Globus pallidus (tissue), 1 donor: ENCODE data around the gene NAT10.

ENCODE experiments used
- DNase-seq: peaks from one replicate; pipeline ENCODE4 v3.0.0-alpha.2; 2015; ENCODE audit warnings: low spot score

The NAT10 gene

DNA sequence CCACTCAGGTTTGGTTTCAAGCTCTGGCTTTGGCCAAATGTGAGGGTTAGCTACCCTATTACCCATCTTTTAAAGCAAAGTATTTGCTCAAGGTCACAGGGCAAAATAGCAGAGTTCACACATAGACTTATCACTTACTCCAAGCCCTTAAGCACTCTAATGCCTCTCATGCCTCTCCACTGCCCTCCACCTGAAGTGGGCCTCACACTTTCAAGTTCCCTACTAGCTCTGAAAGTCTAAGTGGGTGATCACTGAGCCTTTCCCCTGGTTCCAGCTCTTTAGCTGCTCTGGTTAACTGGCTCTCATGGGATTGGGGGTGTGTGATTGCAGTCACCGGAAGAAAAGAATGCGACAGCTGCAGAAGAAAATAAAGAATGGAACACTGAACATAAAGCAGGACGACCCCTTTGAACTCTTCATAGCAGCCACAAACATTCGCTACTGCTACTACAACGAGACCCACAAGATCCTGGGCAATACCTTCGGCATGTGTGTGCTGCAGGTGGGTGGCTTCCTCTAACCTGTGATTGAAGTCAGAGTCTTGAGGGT lies 6.4 kb downstream of the NAT10 start:
- DNase-seq: no peak

DNA sequence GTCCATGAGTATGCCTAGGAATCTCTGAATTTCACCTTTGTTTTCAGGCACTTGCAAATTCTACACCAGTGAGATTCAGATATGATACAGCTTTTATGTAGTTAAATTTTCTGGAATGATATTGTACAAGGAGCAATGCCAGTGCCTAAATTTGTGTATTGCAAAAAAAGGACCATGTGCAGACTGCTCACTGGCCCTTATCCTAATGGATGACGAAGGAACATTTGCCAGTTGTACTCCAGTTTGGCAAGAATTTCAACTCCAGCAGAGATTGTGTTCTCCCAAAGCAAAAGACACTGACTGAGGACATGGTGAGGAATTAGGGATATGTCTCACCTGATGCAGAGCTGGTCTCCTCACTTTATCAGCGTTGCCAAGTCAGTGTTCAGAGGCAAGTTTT lies 8.6 kb downstream of the NAT10 start:
- no peak for DNase-seq

DNA sequence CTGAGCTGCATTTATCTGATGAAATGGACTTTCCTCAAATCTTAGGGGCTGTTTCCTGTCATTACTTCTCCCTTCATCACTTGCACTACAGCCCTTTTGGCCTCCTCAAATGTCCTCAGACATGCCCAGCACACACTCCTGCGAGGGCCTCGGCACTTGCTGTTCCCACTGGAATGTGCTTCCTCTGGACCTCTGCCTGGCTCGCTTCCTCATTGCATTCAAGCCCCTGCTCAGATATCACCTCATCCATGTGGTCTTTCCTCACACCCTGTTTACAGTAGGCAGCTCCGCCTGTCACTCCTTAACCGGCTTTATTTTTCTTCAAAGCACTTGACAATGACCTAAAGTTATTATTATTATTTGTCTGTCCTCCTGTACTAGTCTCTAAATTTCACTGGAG lies 9.0 kb downstream of the NAT10 start:
- DNase-seq: no peak

DNA sequence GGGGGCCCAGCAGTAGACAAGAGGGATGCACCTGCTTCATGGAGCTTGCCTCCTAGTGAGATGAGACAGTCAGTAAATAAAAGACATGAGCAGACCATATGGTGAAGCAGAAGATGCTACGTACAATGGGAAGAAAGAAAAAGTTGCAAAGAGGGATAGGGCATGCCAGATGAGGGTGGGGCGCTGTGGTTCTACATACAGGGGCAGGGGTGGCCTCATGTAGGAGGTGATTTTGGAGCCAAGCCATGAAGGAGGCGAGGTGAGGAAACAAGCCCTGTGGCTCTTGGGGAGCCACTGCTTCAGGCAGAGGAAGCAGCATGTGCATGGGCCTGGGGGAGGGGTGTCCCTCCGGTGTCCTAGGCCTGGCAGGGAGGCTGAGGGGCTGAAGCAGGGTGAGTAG lies 15.2 kb downstream of the NAT10 start:
- DNase-seq: no peak

DNA sequence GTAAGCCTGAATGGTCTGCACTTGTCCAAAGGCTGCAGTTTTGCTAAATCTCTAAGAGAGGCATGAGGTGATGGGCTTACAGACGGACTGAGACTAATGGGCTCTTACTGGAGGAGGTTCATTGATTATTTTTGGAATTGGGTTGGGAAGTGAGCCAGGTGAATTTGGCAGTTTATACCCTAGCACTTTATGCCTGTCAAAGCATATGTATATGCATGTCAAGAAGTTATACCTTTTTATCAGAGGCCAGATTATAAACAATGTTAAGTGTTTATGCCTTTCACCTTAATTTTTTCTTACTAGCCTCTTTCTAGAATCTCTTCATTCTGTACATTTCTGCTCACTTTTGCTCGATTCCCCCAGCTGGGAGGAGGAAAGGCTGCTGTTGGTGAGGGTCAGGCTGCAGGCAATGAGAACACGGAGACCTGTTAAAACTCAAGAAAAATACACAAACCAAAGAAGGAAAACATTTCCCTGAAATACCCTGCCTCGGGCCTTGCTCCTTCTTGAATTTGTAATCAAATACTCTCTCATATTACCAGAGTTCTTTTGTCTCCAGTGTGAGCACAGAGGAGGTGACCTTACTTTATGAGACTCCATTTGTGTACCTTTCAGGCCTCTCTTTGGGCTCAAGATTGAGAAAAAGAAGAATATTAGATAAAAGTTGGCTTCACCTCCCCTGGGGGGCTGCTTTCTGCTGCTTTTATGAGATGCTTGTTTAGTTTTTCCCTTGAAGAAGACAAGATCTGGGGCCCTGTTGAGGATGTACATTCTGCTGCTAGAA lies 19.6 kb downstream of the NAT10 start:
- no peak for DNase-seq

DNA sequence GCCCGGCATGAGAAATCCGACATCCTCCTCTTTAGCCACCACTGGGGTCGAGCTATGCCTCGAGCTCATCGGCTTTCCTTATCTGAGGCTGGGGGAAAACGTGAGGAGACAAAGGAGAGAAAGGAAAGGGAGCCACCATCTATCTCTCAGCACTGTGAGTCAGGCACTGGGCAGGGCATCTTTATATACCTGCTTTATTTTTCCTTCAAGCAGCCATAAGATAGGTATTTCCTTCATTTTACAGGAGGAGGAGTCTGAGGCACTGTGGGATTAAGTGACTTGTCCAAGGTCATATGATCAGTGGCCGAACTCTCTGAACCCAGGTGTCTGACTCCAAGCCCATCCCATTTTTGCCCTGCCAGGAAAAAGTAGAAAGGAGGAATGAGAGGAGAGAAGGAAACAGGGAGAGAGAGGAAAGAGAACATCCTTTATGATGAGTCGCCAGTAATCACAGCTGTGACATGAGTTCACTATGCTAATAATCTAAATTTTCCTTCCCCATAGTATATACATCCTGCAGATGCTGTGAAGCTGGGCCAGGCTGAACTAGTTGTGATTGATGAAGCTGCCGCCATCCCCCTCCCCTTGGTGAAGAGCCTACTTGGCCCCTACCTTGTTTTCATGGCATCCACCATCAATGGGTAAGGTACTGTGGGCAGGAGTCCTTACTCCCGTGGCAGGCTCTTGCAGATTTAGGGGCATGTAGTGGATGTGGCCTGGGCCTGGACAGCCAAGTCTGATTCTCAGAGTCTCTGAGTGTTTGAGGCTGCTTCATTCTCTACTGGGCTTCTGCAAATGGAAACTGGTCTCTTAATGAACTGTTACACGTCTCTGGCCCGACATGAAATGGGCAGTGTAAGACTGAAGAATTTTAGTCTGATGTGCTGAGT lies 21.8 kb downstream of the NAT10 start:
- no peak for DNase-seq

DNA sequence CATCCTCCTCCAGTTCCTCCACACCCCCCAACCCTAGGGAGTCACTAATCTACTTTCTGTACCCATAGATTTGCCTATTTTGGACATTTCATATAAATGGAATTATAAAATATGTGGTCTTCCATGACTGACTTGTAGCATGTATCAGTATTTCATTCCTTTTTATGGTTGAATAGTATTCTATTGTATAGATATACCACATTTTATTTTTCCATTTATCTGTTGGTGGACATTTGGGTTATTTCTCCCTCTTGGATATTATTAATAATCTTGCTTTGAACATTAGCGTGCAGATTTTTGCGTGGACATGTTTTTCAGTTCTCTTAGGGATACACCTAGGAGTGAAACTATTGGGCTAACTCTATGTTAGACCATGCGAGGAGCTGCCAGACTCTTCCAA lies 23.4 kb downstream of the NAT10 start:
- DNase-seq: no peak

DNA sequence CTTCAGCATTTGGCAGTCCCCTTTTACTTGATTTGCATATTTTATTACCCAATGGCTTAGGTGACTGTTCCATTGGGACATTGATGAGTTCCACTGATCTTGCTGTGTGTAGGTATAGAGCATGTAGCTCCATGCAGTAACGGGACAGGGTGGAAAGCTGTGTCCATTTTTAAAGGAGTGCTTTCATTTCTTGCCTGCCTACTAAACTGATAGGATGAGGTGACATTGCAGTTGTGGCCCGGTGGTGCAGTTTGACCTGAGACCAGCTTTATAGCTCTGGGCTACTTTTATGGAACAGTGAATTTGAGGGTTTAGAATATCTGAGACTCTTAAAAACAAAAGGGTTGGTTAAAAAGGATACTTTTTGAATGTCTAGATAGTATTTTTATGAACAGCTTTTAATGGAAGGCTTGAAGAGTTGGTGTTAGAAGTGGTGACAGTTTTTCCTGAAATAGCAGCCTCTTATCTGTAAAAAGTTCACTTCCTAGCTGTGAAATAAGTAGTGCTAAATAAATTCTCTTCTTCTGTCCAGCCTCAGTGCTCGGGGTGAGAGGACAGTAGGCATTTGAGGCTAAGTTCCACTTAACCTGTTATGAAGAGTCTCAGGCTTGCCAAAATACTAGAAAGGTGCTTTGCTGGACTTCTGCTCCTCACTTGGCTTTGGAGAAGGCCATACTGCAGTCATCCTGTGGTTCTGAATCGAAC lies 27.0 kb downstream of the NAT10 start:
- no peak for DNase-seq

DNA sequence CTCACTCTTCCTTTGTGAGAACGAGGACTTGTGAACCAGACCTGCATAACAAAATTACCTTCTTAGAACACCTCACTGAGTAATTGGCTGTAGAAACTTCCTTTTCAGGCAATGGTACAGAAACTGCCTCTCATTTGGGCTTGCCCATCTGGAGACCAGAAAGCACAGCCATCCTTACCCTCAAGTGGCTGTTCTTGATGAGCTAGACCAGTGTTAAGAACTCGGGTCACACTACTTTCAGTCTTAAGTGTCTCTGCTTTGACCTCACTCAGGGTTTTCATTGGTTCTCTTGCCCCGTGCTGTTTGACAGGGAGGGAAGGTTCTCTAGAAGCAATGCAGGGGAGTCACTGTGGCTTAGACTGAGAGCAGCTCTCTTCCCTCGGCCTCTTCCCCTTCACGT lies 29.3 kb downstream of the NAT10 start:
- DNase-seq: no peak

DNA sequence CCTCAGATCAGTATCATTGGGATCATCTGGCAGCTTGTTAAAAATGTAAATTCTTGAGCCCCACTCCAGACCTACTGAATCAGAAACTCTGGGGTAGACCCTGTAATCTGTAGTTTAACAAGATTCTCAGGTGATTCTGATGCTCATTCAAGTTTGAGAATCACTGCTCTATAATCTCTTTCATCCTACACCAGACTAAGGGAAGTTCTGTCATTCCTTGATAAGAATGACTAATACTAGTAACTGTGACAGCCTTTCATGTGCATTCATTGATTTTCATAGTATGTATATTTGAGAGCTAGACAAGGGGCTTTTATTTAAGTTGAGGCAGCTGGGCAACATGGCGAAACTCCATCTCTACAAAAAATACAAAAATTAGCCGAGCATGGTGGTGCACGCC lies 30.0 kb downstream of the NAT10 start:
- no peak for DNase-seq

DNA sequence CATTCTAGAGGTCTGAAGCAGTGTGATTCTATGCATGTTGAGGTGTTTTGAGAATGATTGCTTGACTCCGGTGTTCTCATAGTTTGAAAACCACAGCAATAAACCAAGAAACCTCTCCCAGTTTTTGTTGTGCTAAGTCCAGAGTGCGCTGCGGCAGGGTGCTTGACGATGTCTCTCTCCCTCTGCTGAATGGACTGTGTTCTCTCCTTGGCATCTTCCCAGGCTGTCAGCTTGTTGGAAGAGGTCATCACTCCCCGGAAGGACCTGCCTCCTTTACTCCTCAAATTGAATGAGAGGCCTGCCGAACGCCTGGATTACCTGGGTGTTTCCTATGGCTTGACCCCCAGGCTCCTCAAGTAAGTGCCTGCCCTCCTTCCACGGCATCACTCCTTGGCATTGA lies 31.0 kb downstream of the NAT10 start:
- no peak for DNase-seq

DNA sequence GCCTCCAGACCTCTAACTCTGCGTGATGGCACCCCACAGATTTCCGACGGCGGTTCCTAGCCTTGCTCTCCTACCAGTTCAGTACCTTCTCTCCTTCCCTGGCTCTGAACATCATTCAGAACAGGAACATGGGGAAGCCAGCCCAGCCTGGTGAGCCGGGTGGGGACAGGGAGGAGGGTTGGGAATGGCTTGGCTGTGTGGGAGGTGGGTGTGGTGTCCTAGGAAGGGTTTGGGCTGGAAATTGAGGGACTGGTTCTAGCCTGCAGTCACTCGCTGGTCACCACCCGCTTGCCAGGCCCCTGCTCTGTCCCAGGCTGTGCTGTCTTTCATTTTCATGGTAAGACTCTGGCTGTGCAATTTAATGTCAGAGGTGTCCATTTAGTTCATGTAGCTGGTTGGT lies 33.9 kb downstream of the NAT10 start:
- no peak for DNase-seq

DNA sequence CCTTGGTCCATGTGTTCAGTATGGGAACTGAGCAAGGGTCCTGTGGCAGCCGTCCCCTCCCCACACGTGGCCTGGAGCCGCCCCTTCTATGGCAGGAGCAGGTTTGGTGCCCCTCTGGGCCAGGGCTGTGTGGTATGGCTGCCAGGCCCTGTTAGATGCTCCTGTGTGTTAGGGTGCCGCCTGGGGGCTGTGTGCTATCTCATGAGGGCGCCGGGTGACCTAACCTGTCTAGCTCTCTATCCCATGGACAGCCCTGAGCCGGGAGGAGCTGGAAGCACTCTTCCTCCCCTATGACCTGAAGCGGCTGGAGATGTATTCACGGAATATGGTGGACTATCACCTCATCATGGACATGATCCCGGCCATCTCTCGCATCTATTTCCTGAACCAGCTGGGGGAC lies 34.7 kb downstream of the NAT10 start:
- DNase-seq: no peak

DNA sequence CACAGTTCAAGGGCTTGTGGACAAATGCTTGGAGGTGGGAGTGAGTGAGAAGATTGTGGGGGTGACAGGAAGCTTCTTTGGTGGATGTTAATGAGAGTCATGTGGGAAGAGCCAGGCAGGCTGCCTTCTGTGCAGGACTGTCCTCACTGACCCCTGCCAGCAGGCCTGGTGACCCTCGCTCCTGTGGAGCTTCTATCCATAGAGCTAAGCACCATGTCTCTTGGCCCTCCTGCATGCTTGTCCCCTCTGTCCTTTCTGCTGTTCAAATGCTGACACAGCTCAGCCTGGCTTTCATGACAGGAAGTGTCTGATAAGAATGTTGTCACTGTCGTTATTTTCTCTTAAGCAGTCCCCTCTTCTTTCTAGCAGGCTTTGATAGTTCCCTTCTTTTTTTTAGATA lies 37.6 kb downstream of the NAT10 start:
- DNase-seq: no peak

DNA sequence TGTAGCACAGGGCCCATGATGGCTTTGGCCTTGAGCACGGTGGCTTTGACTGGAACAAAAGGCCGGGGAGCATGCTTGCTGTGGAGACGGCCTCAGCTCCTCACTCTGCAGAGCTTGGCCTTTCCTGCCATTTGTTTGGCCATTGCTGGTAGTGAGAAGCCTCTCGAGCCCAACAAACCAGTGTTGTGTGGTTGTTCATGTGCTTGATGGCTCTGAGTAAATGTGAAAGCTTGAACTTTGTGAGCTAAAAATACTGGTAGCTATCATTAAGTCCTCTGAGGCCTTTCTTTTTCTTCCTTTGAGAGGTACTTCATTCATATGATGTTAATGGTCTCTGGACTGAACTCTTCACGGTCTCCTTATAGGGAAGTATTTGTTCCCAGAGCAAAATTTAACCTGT lies 39.6 kb downstream of the NAT10 start:
- DNase-seq: no peak

DNA sequence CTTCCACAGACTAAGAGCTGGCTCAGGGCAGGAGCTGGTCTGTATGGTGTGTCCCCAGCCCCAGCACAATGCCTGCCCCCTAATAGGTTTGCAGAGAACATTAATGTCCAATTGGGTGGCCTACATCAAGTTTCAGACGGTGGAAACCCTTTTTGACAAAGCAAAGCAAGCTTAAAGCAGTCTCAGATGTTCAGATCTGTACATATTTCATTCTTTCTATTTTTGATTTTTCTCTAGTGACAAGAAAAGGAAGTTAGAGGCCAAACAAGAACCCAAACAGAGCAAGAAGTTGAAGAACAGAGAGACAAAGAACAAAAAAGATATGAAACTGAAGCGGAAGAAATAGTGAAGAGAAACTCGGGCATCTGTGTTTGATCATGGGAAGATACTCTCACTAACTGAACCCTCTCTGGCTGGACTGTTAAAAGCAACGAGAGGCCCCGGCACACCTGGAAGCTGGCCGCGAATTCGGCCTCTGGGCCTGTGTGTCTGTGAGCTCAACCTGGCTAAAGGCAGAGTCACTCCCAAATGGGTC lies 40.5 kb downstream of the NAT10 start:
- no peak for DNase-seq

DNA sequence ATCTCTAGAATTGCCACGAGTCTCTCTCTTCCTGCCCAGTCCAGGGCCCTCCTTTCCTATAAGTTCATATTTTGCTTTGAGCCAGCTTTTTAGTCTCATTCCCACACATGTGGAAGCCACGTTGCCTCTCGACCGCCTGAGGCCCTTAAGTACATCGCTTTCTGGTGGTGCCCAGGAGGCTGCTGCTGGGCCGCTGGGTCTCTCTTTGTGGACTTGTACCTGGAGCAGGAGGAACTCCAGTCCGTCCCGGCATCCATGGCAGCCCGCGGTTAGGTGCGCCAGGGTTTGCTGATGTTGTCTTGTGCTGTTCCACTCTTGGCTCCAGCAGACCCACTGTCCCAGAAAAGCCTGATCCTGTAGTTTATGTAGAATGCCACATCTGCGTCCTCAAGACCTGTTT lies 41.0 kb downstream of the NAT10 start:
- DNase-seq: no peak

DNA sequence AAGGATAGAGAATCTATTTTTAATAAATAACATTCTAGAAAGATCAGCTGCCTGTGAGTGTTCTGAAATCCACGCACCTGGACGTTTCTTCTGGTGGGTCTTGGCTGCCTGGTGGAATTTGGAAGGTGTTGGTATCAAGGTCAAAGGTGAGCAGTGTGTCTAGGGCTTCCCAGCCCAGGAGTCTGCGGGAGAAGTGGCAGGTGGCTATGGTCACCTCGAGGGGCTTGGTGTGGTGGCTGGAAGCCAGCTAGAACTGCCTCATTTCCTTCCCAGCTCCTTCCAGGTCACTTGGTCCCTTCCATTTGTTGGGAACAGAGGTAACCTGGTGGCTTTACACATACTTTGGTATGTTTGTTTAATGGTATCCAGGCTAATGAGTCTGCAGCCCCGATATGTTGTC lies 41.4 kb downstream of the NAT10 start:
- no peak for DNase-seq

DNA sequence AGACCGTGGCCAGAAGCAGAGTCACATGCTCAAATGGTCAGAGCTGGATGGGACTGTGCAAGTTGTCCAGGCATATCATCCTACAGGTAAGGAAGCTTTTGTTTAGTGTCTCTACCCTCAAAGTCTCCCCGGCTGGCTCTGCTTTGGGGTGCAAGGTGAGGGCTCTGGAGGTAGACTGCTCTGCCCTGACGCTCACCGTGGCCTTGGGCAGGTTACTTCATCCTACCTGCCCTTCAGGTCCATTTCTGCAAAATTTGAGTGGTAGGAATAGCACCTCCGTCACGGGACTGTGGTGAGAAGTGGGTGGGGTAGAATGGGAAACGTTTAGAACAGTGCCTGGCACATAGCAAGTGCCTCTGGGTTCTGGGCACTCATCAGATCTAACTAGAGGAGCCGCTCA lies 42.2 kb downstream of the NAT10 start:
- no peak for DNase-seq

DNA sequence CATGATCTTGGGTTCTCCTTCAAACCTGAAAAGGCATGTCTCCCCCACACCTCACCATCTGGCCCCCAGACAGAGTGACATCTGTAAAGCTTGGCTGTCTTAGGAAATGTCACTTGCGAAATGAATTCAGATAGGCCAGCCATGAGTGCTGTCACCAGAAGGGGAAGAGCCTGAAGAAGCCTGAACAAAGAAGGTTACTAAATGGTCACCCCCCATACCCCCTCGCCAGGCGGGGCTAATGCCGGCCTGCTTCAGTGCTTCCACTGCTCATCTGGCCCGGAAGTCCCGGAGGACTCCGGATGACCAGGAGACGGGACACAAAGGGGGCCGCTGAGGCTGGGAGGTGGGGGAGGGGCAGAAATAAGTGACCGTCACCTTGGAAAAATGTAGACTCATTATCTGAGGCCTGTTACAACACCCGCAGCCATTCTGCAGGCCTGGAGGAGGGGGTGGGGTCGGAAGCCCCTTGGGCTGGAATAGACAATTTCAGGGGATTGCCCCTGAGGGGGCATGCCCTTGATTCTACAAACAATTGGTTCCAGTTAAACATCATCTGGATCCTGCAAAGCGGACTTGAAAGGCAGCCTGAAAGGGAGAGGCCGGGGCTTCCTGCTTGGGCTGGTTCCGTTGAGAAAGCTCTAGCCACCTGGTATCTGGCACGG lies 43.2 kb downstream of the NAT10 start:
- no peak for DNase-seq

DNA sequence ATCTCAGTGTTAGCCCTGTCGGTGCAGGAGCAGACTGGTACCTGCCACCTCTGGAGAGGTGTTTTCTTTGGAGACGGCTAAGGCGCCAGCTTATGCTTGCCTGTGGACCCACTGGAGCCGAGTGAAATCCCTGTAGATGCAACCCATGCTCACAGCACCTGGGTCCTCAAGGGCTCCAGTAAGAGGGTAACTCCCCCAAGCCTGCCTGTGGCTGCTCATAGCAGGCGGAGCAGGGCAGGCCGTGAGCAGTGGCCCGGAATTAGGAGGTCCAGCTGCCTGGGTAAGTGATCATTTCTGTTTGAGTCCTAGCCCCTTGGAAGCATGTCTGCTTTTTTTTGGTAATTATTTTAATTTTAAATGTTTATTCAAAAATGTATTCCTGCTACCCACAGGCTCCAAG lies 43.8 kb downstream of the NAT10 start:
- DNase-seq: no peak

DNA sequence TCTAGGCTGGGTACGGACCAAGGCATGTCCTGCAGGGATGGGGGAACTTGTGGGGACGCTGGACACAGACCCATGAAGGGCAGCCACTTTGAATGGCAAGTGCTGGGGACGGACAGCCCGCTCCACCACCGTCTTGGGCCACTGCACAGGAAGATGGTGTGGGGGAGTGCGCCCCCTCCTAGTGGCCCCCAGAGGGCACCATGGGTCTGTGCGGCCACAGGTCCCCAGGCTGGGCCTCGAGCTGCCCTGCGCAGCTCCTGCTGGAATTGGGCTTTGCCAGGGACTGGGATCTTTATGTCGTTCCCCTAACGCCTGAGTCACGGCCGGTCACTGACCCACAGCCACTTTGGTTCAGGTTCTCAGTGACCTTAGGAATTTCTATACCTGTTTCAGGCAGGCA lies 44.4 kb downstream of the NAT10 start:
- no peak for DNase-seq
